Parathyroid adenoma (tissue), 2 donors: ENCODE measurements around the gene PTPN2.

Experiments used
- H2AFZ ChIP-seq: fragments of 300-600 bp; sonication (generic); one replicate; pipeline ENCODE4 v1.7.0; 2017; ENCODE audit warnings: antibody characterized with exemption, mild to moderate bottlenecking
- H3K27ac ChIP-seq: fragments of 300-600 bp; sonication (generic); one replicate; pipeline ENCODE4 v1.7.0; 2017
- H3K27me3 ChIP-seq: fragments of 300-600 bp; sonication (generic); one replicate; pipeline ENCODE4 v1.7.0; 2017; ENCODE audit warnings: low read length; ENCODE audit not compliant: control insufficient read depth, insufficient read depth
- H3K36me3 ChIP-seq: fragments of 300-600 bp; sonication (generic); one replicate; pipeline ENCODE4 v1.7.0; 2017; ENCODE audit warnings: low read length; ENCODE audit not compliant: control insufficient read depth, insufficient read depth
- H3K4me1 ChIP-seq: fragments of 300-600 bp; sonication (generic); one replicate; pipeline ENCODE4 v1.7.0; 2017; ENCODE audit warnings: control low read depth
- H3K4me2 ChIP-seq: fragments of 300-600 bp; sonication (generic); one replicate; pipeline ENCODE4 v1.7.0; 2017; ENCODE audit warnings: low read length
- H3K4me3 ChIP-seq: fragments of 300-600 bp; sonication (generic); one replicate; pipeline ENCODE4 v1.7.0; 2017; ENCODE audit warnings: low read depth, low read length
- H3K79me2 ChIP-seq: fragments of 300-600 bp; sonication (generic); one replicate; pipeline ENCODE4 v1.7.0; 2017; ENCODE audit warnings: control low read depth
- H3K9ac ChIP-seq: fragments of 300-600 bp; sonication (generic); one replicate; pipeline ENCODE4 v1.7.0; 2017; ENCODE audit warnings: mild to moderate bottlenecking
- H3K9me3 ChIP-seq: fragments of 300-600 bp; sonication (generic); one replicate; pipeline ENCODE4 v1.7.0; 2017; ENCODE audit warnings: low read length; ENCODE audit not compliant: control insufficient read depth
- TF ChIP-seq, protein P1 (sequence below): fragments of 300-600 bp; sonication (generic); IDR thresholded peaks from one replicate; pipeline ENCODE4 v1.7.0; 2017; ENCODE audit warnings: antibody characterized with exemption, mild to moderate bottlenecking
- donor health status: primary hyperparathyroidism.

Gene PTPN2

DNA sequence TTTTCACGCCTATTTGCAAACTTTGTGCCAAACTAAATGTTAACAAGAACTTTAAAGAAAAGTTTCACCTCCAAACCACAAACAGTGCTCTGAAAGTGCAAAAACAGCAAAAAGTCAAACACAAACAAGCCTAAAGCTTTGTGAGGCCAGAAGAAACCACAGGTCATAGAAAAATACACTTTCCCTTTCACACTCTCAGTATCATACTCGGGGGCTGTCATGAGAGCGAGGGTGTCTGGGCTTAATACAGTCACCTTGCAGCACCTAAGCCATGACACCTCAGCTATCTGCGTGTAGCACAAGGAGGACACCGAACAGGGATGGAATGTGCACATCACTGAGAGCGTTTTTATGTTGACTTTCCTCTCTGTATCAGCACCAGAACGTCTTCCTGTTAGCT, 37.1 kb upstream of the PTPN2 start:
- Histone ChIP-seq H2AFZ (no peak overlapping the region), H3K4me1 (peaks cover 2% of the 10 kb centered on the region), H3K36me3 (no peaks in the 10 kb centered on the region), H3K27ac (no peak overlapping the region), H3K9me3 (no peaks in the 10 kb centered on the region), H3K4me2 (no peak overlapping the region), H3K79me2 (no peaks in the 10 kb centered on the region), H3K4me3 (no peak overlapping the region), H3K27me3 (no peaks in the 10 kb centered on the region), H3K9ac (no peak overlapping the region)
- TF ChIP-seq, protein P1, sequence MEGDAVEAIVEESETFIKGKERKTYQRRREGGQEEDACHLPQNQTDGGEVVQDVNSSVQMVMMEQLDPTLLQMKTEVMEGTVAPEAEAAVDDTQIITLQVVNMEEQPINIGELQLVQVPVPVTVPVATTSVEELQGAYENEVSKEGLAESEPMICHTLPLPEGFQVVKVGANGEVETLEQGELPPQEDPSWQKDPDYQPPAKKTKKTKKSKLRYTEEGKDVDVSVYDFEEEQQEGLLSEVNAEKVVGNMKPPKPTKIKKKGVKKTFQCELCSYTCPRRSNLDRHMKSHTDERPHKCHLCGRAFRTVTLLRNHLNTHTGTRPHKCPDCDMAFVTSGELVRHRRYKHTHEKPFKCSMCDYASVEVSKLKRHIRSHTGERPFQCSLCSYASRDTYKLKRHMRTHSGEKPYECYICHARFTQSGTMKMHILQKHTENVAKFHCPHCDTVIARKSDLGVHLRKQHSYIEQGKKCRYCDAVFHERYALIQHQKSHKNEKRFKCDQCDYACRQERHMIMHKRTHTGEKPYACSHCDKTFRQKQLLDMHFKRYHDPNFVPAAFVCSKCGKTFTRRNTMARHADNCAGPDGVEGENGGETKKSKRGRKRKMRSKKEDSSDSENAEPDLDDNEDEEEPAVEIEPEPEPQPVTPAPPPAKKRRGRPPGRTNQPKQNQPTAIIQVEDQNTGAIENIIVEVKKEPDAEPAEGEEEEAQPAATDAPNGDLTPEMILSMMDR, result no peak

DNA sequence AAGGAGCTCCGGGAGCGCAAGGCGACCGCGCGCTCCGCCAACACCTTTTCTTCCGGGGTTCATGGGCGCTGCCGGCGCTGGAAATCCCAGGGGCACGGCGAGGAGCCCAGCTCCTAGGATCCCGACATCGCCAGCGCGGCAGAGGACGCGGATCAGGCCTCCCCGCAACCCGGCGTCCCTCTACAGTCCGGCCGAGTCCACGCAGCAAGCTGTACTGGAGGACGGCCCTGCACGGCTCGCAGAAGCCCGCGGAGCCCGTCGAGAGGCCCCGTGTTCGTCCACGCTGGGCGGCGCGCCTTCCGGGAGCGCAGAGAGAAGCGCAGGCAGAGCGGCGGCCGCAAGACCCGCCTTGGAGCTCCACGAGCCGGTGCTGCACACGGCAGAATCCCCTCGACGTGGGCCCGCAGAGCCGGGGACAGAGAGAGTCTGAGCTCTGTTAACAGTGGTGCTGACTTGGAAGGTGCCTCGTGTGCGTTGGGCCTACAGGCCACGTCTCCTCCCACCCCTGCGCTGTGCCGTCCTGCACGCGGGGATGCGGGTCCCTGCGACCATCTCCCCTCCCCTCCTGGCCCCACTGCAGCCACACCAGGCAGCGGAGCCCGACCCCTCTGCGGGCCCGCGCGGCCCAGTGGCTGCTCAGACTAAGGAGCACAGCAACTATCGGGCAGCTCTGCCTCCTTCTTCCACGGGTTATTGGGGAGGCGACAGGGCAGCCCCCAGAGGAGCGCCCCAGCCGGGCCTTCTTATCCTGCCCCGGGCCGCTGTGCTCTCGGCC, 28.1 kb upstream of the PTPN2 start:
- Histone ChIP-seq H3K9me3 (no peaks in the 10 kb centered on the region), H3K36me3 (no peaks in the 10 kb centered on the region), H3K27me3 (no peaks in the 10 kb centered on the region), H3K79me2 (no peaks in the 10 kb centered on the region), H3K4me2 (no peak overlapping the region), H3K4me3 (no peak overlapping the region), H3K27ac (no peak overlapping the region), H3K4me1 (no peaks in the 10 kb centered on the region), H2AFZ (no peak overlapping the region), H3K9ac (no peak overlapping the region)
- TF ChIP-seq, protein P1, result no peak

DNA sequence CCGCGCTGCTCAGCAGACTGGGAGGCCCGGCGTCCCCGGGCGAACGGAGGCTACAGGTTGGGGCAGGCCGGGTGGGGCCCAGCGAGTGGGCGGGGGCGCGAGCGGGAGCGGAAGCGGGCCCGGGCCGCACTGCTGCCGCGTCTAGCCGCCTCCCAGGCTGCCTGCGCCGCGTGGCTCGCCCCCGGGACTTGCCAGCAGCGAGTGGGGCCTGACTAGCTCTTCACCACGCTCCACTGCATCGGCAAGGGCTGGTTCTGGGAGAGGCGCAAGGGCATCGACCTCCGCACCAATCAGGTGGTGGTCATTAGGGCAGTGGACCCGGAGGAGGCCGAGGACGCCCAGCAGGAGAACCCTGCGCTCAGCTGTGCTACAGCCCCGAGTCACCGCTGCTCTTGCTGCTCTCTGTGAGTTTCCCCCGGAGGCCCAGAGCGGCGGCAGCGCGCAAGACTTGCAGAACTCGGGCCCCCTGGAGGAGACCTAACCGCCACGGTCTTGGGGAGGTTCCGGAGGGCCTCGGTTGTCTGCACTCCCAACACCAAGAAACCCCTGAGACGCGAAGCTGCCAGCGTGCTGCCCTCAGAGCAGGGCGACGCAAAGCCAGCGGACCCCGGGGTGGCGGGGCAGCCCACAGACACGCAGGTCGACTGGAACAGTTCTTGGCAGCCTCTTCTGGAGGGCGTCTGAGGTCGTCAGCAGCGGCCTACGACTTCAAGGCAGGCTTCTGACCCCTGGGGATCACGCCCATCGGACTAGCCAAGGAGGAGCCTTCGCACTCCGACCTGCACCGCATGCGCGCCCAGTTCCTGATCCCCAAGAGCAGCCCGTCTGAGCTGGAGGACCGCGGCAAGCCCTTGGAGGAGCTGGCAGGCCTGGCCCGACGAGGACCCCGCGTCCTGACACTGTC, 27.2 kb upstream of the PTPN2 start:
- H3K27me3 ChIP-seq, result no peaks in the 10 kb centered on the region
- no peaks in the 10 kb centered on the region for H3K9me3 ChIP-seq
- no peak overlapping the region for H3K9ac ChIP-seq
- H3K79me2 ChIP-seq, result no peaks in the 10 kb centered on the region
- H3K4me1 ChIP-seq, result no peaks in the 10 kb centered on the region
- H3K36me3 ChIP-seq, result no peaks in the 10 kb centered on the region
- no peak overlapping the region for H3K27ac ChIP-seq
- H3K4me3 ChIP-seq, result peak overlapping the region; percentile 25
- TF ChIP-seq, protein P1, result no peak
- peak overlapping the region; percentile 59 for H3K4me2 ChIP-seq
- peak overlapping the region; percentile 1 for H2AFZ ChIP-seq

DNA sequence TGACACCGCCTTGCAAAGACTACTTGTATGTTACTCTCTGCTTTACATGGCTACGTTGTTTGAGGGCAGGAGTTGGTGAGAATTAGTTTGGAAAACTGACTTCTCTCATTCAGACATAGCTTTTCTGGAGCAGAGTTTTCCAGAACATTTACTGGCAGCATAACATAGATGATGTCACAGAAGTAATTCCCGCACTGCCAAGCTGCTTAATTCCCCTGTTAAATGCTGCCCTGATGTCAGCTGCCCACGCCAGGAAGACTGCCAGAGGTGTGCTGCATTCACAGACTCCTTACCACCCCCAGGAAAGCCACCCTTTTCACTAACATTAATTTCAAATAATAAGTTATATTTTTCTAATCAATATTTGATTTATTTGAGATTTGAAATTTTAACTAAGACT, 24.7 kb upstream of the PTPN2 start:
- Histone ChIP-seq H3K4me1 (no peaks in the 10 kb centered on the region), H3K9ac (no peak overlapping the region), H2AFZ (no peak overlapping the region), H3K4me2 (no peak overlapping the region), H3K27ac (no peak overlapping the region), H3K9me3 (no peaks in the 10 kb centered on the region), H3K27me3 (no peaks in the 10 kb centered on the region), H3K4me3 (no peak overlapping the region), H3K36me3 (no peaks in the 10 kb centered on the region), H3K79me2 (no peaks in the 10 kb centered on the region)
- TF ChIP-seq, protein P1, result no peak
